Occipital lobe (tissue), 2 donors: Measurements from ENCODE around the gene ALG1. TPM values are rescaled to one million over a fixed set of nuclear protein-coding genes. Genes with fewer than 3 reads are reported as not detected.
"Not testable (repeated sequence)": the region's sequence is repeated elsewhere in the genome, so short reads cannot be mapped to it uniquely, and the experiment has no call there.

Experiments
- DNase-seq: peaks from one replicate; lab custom pipeline; 2025; lab: John Stamatoyannopoulos, UW
- total RNA-seq: library from RNA; depleted of rRNA; stranded (reverse); fragments of >200 nt; gene quantifications from one replicate; pipeline ENCODE4 v1.2.3, GENCODE V29; 2014

Gene ALG1
- total RNA-seq, result 11.4 TPM

GRCh38 chr16:5071681-5072333 is at the start of gene ALG1:
Gene ALG1, plus strand, starts transcription at chr16:5071843. Its CDS starts 7 bp downstream, at chr16:5071850.
- peak; percentile 82 for DNase-seq

DNA sequence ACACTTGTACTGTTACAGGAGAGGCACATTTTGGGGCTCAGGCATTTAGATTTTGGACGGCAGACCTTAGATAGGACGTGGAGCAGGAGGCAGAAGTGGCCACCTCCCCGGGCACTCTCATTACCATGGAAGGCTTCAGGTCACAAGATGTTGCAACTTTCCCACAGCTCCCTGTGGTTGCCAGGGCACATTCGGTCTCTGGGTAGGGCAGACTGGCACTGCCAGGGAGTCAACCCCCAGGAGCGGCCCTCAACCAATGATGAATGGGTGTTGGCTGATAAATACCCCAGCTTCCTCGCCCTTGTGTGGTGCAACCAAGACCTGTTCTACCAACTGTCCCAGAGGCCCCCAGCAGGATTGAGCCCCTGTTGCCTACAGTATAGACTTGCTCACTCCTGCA is 49.1 kb upstream of the ALG1 start:
- no peak for DNase-seq

DNA sequence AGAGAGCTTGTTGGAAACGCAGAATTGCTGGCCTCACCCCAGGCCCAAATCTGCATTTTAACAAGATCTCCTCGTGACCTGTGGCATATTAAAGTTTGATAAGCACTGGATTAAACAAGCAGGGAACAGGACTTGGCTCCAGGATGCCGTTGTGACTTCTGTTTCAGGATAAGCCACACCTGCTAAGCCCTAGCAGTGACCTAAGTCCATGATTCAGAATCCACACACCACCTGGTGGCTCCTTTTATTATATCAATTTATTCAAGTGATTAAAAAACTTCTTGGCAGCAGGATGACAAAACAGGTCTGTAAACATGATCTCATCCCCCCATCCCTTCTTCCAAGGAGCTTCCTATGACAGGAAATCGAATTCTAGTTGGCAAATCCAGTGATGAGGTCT is 47.0 kb upstream of the ALG1 start:
- no peak for DNase-seq

GRCh38 chr16:5025171-5025632 is 46.4 kb upstream of the ALG1 start:
- DNase-seq, result no peak

- no peak for DNase-seq
Measured at GRCh38 chr16:5026664-5027063, 45.0 kb upstream of the ALG1 start.

DNA sequence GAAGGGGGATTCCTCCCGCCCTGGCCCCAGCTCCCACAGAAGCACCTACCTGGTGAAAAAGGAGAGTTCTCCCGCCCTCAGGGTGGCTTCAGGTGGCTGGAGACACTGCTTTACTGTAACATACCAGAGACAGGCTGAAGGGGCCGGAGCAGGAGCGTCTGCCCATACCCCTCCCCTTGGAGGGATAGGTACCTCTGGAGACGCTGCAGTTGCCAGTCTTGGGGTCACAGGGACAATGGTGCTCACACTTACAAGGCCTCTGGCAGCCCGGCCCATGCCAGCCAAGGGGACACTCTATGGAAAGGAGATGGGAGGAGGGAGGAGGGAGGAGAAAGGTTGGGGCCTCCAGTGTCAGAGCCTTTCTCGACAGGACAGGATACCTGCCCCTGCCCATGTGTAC is 44.6 kb upstream of the ALG1 start:
- DNase-seq, result no peak

- no peak for DNase-seq
Measured at GRCh38 chr16:5027575-5028235, 43.9 kb upstream of the ALG1 start.

- peak; percentile 57 for DNase-seq
Measured at GRCh38 chr16:5028950-5029475, 42.6 kb upstream of the ALG1 start.

DNA sequence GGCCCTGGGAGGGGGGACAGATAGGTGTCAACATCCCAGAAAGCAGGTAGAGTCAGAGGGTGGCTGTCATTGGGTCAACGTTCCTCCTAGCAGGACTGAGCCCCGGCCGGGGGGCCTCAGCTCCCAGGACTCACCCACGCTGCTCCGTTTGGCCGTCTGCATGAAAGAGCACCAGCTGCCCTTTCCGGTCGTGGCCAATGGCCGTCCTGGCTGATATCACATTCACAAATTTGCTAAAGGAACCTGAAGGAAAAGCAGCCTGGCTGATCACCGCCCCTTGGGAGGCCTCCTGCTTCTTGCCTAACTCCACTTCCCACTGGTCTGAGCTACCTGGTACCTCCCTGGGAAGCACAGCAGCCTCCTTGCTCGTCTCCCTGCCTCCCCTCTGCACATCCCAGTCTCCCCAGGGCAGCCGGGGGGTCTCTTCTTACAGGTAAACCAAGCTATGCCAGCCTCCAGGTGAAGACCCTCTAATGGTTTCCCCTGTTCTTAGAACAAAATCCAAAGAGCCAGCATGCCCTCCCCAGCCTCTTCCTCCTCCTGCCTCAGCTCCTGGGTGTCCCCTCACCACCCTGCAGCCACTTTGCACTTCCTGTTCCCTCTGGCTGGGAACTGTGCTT is 41.3 kb upstream of the ALG1 start:
- DNase-seq, result no peak

DNA sequence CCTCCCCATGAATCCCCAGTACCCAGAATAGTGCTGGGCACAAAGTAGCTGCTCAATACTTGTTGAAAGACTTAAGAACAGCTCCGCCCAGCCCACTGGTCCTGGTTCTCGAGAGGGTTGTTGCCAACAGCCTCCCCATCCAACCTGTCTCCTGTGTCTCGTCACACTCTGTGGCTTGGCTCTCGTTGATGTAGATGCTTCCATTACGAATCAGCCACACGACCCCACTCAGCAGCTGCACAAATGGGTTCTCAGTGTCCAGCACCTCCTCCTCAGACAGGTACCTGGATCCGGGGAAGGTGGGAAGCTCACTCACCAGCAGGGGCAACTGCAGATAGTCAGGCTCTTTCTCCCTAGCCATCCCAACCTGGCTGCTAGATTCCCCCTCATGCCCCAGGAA is 40.0 kb upstream of the ALG1 start:
- no peak for DNase-seq

DNA sequence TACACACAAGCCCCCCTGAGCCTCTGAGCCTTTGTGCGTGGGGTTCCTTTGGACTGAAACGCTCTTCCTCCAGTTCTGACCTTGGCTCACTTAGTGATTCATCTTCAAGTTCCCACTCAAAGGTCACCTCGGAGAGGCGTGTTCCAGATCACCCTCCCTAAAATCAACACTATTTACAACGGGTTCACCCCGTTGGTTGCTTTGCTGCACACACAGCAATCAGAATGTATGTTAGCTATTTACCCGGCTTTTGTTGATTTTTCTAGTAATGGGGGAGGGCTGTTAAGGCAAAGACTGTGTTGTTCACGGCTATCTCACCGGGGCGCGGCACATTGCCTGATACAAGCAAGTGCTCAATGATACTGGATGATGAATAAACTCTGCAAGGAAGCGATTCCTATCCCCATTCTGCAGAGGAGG is 38.9 kb upstream of the ALG1 start:
- DNase-seq, result no peak

- DNase-seq, result peak; percentile 81
Measured at GRCh38 chr16:5033256-5034166, 38.1 kb upstream of the ALG1 start, which contains the start of gene NAGPA. Gene NAGPA, minus strand, starts transcription at chr16:5033935. Its CDS starts 21 bp downstream, at chr16:5033914.

- DNase-seq, result no peak
Measured at GRCh38 chr16:5034167-5034523, 37.5 kb upstream of the ALG1 start.

DNA sequence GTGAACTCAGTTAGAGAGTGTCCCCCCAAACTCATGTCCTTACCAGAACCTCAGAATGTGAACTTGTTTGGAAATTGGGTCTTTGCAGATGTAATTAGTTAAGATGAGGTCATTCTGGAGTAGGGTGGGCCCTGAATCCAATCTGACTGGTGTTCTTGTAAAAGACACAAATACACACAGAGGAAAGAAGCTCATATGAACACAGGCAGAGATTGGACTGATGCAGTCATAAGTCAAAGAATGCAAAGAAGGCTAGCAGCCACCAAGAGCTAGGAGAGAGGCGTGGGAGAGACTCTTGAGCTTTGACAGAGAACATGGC is 35.8 kb upstream of the ALG1 start:
- no peak for DNase-seq

GRCh38 chr16:5036228-5037156 is 35.2 kb upstream of the ALG1 start:
- peak; percentile 55 for DNase-seq

- no peak for DNase-seq
Measured at GRCh38 chr16:5040451-5040850, 31.2 kb upstream of the ALG1 start.

DNA sequence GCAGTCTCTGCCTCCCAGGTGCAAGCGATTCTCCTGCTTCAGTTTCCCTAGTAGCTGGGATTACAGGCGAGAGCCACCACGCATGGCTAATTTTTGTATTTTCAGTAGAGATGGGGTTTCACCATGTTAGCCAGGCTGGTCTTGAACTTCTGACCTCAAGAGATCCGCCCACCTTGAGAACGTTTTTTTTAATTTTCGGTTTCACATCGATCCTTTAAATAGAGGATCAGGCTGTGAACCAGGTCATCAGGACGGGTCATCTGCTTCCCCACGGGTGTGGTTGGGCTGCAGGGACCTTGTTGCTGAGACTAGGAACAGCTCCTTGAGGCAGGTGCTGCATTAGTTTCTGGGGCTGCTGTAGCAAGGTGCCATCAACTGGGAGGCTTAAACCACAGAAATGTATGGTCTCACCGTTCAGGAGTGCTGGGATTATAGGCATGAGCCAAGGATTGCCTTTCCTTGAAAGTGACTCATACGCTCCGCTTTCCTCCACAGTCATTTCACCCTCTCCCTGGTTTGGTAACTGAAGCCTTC is 30.0 kb upstream of the ALG1 start:
- no peak for DNase-seq

DNA sequence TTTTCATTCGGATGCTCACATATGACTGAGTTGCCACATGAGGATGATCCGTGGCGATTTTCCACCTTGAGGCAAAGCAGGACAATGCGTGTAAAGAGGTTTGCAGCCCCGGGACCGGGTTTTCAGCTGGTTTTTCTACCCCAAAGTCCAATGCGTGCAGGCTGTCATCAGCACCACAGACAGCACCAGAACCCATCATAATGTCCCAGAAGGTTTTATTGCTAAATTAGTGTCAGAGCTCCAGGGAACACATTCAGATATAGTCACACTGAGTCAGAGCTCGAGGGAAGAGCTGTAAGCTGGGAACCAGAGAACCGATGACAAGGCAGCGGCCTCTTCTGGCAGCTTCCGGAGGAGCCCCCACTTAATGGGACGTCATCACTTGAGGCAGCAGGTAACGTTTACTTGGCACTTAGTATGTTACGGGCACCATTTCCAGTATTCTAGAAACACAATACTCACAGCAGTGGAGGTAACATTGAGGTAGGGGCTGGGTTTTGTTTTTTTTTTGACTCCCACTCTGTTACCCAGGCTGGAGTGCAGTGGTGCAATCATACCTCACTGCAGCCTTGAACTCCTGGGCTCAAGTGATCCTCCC is 29.0 kb upstream of the ALG1 start:
- DNase-seq, result no peak

DNA sequence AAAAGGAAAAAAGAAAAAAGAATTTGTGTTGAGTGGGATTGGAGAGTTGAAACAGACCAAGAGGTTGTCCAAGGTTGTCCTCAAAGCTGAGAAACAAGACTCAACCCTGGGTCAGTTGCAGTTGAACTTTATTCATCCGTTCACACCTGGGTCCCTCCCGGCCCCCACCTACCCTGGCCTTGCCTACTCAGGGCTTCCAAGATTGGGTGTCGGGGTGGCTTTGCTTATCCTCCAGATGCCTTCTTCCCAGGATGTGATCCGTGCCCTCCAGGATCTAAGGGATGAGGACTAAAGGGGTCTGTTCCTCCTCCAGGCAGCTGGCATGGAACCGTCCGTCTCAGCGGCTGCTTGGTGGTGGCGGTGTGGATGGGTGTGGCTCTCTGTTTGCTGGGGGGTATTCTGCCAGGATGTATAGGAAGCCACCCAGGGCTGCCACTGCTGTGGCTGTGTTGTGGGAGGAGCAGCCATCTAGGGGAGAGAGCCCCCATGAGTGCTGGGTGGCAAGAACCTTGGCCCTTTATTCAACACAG is 27.6 kb upstream of the ALG1 start:
- DNase-seq, result no peak

- DNase-seq, result not testable (repeated sequence)
Measured at GRCh38 chr16:5044581-5044980, 27.1 kb upstream of the ALG1 start.
